Kidney (tissue), 14 donors: ENCODE measurements around the gene CD80. TPM values are rescaled to one million over a fixed set of nuclear protein-coding genes. Genes with fewer than 3 reads are reported as not detected.

Experiments used
- DNase-seq, 5 donors: peaks; one replicate each; pipeline ENCODE4 v3.0.0-alpha.2; 2013 to 2020
- FAIRE-seq: peaks from 2 replicates; lab custom pipeline; 2012; peaks lifted over from hg19 to GRCh38; lab: Jason Lieb, UNC
- H3K27ac ChIP-seq, 2 donors: one replicate each; pipeline ENCODE4 v1.7.0; 2013; ENCODE audit warnings: low read depth in 2 of 2, low read length in 2 of 2, inconsistent platforms in 1 of 2
- H3K27me3 ChIP-seq: one replicate; pipeline ENCODE4 v1.7.1; 2013; ENCODE audit warnings: low read length, inconsistent platforms; ENCODE audit not compliant: control insufficient read depth, insufficient read depth
- H3K36me3 ChIP-seq, 3 donors: one replicate each; pipeline versions ENCODE4 v1.7.0 to v1.7.1; 2013; ENCODE audit warnings: low read length in 3 of 3, control low read depth in 1 of 3, inconsistent platforms in 1 of 3; ENCODE audit not compliant: insufficient read depth in 3 of 3, control insufficient read depth in 2 of 3
- H3K4me1 ChIP-seq, 3 donors: one replicate each; pipeline versions ENCODE4 v1.7.0 to v1.7.1; 2013; ENCODE audit warnings: low read length in 3 of 3, inconsistent platforms in 1 of 3, low read depth in 1 of 3; ENCODE audit not compliant: control insufficient read depth in 2 of 3, insufficient read depth in 2 of 3
- H3K4me3 ChIP-seq, 3 donors: one replicate each; pipeline versions ENCODE4 v1.7.0 to v1.8.1; 2013; ENCODE audit warnings: low read length in 3 of 3, control low read depth in 1 of 3, inconsistent platforms in 1 of 3
- H3K9ac ChIP-seq, 3 donors: one replicate each; pipeline versions ENCODE4 v1.7.0 to v1.7.1; 2013; ENCODE audit warnings: low read length in 3 of 3, control low read depth in 1 of 3, inconsistent platforms in 1 of 3
- H3K9me3 ChIP-seq, 3 donors: one replicate each; pipeline versions ENCODE4 v1.7.0 to v1.7.1; 2013; ENCODE audit warnings: low read length in 3 of 3, control low read depth in 1 of 3, inconsistent platforms in 1 of 3; ENCODE audit not compliant: control insufficient read depth in 2 of 3, insufficient read depth in 1 of 3
- CTCF ChIP-seq: IDR thresholded peaks from 3 replicates; pipeline ENCODE4 v1.5.1; 2012; ENCODE audit warnings: mild to moderate bottlenecking, moderate library complexity, borderline replicate concordance; ENCODE audit not compliant: insufficient read depth; ENCODE audit errors: extremely low read depth
- intact Hi-C: fragments of 100-400 bp; cut with DNase I; formaldehyde crosslinking; loops from one replicate; pipeline ENCODE4 v1.11.1; 2022
- polyA plus RNA-seq: library from polyadenylated mRNA; stranded (reverse); fragments of 350-450 nt; fragmentation: Illumina TruSeq; extraction: RNeasy Lipid Tissue Mini Kit (QIAGEN cat#74804); gene quantifications from one replicate; pipeline ENCODE4 v1.2.3, GENCODE V29; 2014; ENCODE audit warnings: low read depth, low replicate concordance; ENCODE audit not compliant: insufficient read depth
- total RNA-seq: library from RNA; stranded (reverse); fragmentation: NEBNext Ultra II Directional; extraction: Animal tissue kit (Norgen Biotek cat#: 25700); gene quantifications from one replicate; pipeline ENCODE4 v1.2.1, GENCODE V29; 2021
- donor health status: control.
- donor health status: control.
- donor health status: control.
- donor health status: control.
- donor health status: control.
- donor health status: DM: yes; HTN: yes; CAD: no.
- donor health status: Normal renal cell carcinoma (clear cell type).

The CD80 gene
- total and polyA plus RNA-seq, 2 donors from 2014 or later: 1.2 TPM; not detected in 1

- no peak overlapping the region for H3K27ac ChIP-seq
- H3K4me3 ChIP-seq: no peak overlapping the region
- no peak for TF ChIP-seq CTCF
- peaks cover 0 to 3% (median 0%) of the 10 kb centered on the region in 3 donors for H3K9me3 ChIP-seq
- H3K9ac ChIP-seq: no peak overlapping the region
- intact Hi-C loops: no loop called here
- no peaks in the 10 kb centered on the region for H3K36me3 ChIP-seq
- no peaks in the 10 kb centered on the region for H3K27me3 ChIP-seq
- DNase-seq (no peak), FAIRE-seq (no peak)
- H3K4me1 ChIP-seq: no peaks in the 10 kb centered on the region
Measured at GRCh38 chr3:119543147-119543546, 16.3 kb downstream of the CD80 start.

GRCh38 chr3:119542168-119542767, 17.1 kb downstream of the CD80 start:
- Histone ChIP-seq H3K9ac (no peak overlapping the region), H3K4me3 (no peak overlapping the region), H3K4me1 (no peaks in the 10 kb centered on the region), H3K9me3 (peaks cover 0 to 3% (median 0%) of the 10 kb centered on the region in 3 donors), H3K27me3 (no peaks in the 10 kb centered on the region), H3K27ac (no peak overlapping the region), H3K36me3 (no peaks in the 10 kb centered on the region)
- TF ChIP-seq CTCF: no peak
- intact Hi-C loops: no loop called here
- DNase-seq (peak in 2 of 5 donors; percentile 10 to 39), FAIRE-seq (peak; percentile 55)

GRCh38 chr3:119541547-119541946, 17.9 kb downstream of the CD80 start:
- no peak overlapping the region for H3K9ac ChIP-seq
- no peaks in the 10 kb centered on the region for H3K36me3 ChIP-seq
- no peak for DNase-seq
- intact Hi-C loops: no loop called here
- peaks cover 0 to 3% (median 0%) of the 10 kb centered on the region in 3 donors for H3K9me3 ChIP-seq
- TF ChIP-seq CTCF: no peak
- FAIRE-seq: no peak
- no peaks in the 10 kb centered on the region for H3K27me3 ChIP-seq
- no peaks in the 10 kb centered on the region for H3K4me1 ChIP-seq
- no peak overlapping the region for H3K27ac ChIP-seq
- H3K4me3 ChIP-seq: no peak overlapping the region

GRCh38 chr3:119538772-119539171, 20.6 kb downstream of the CD80 start:
- no peak for TF ChIP-seq CTCF
- FAIRE-seq (no peak), DNase-seq (no peak)
- no peaks in the 10 kb centered on the region for H3K4me1 ChIP-seq
- no peaks in the 10 kb centered on the region for H3K36me3 ChIP-seq
- H3K27ac ChIP-seq: no peak overlapping the region
- no peak overlapping the region for H3K9ac ChIP-seq
- H3K9me3 ChIP-seq: peaks cover 0 to 3% (median 0%) of the 10 kb centered on the region in 3 donors
- no peaks in the 10 kb centered on the region for H3K27me3 ChIP-seq
- intact Hi-C loops: no loop called here
- no peak overlapping the region for H3K4me3 ChIP-seq
